Fibroblast of lung (primary cell): ENCODE data around the gene ZBP1. TPM values are rescaled to one million over a fixed set of nuclear protein-coding genes. Genes with fewer than 3 reads are reported as not detected.

ENCODE experiments used
- DNase-seq, 2 donors: peaks; one replicate each; pipeline versions ENCODE4 v3.0.0 to v3.0.0-alpha.2; 2010; ENCODE audit warnings: low read depth in 2 of 2
- H2AFZ ChIP-seq: 2 replicates; pipeline ENCODE4 v1.5.1; 2012; ENCODE audit warnings: low read length, control low read depth, inconsistent platforms
- H3K27ac ChIP-seq: 2 replicates; pipeline ENCODE4 v1.5.1; 2011; ENCODE audit warnings: low read length, control low read depth; ENCODE audit not compliant: insufficient read depth
- H3K27me3 ChIP-seq: 2 replicates; pipeline ENCODE4 v1.5.1; 2011; ENCODE audit warnings: mild to moderate bottlenecking, low read length; ENCODE audit not compliant: control insufficient read depth, insufficient read depth
- H3K36me3 ChIP-seq: 2 replicates; pipeline ENCODE4 v1.5.1; 2011; ENCODE audit warnings: low read length; ENCODE audit not compliant: control insufficient read depth, insufficient read depth
- H3K4me1 ChIP-seq: 2 replicates; pipeline ENCODE4 v1.5.1; 2011; ENCODE audit warnings: low read length; ENCODE audit not compliant: control insufficient read depth, insufficient read depth; ENCODE audit errors: extremely low read depth
- H3K4me2 ChIP-seq: 2 replicates; pipeline ENCODE4 v1.5.1; 2011; ENCODE audit warnings: low read length, control low read depth; ENCODE audit not compliant: insufficient read depth; ENCODE audit errors: extremely low read depth
- H3K4me3 ChIP-seq, 4 experiments: fragments of 200-600 bp in 1 of 4; sonication (generic) in 1 of 4; replicated peaks in 1 of 4; 2 replicates each; pipeline ENCODE4 v1.5.1; 2011 to 2016; ENCODE audit warnings: low read length in 4 of 4, low read depth in 3 of 4, mild to moderate bottlenecking in 3 of 4, control low read depth in 2 of 4, inconsistent platforms in 1 of 4, mixed read lengths in 1 of 4; ENCODE audit not compliant: insufficient read depth in 1 of 4; ENCODE audit errors: control extremely low read depth in 1 of 4
- H3K79me2 ChIP-seq: 2 replicates; pipeline ENCODE4 v1.5.1; 2012; ENCODE audit warnings: mild to moderate bottlenecking, low read length, inconsistent platforms; ENCODE audit not compliant: control insufficient read depth, insufficient read depth
- H3K9ac ChIP-seq: 2 replicates; pipeline ENCODE4 v1.5.1; 2011; ENCODE audit warnings: mild to moderate bottlenecking, low read length, control low read depth; ENCODE audit not compliant: insufficient read depth
- H3K9me3 ChIP-seq: 2 replicates; pipeline ENCODE4 v1.5.1; 2012; ENCODE audit warnings: low read depth, low read length; ENCODE audit not compliant: control insufficient read depth, insufficient read depth
- H4K20me1 ChIP-seq: 2 replicates; pipeline ENCODE4 v1.5.1; 2011; ENCODE audit warnings: low read length; ENCODE audit not compliant: control insufficient read depth, insufficient read depth; ENCODE audit errors: extremely low read depth
- CTCF ChIP-seq, 2 donors: IDR thresholded peaks in 1 of 2; conservative IDR thresholded peaks in 1 of 2; 1 replicate in 1 of 2; 2 replicates in 1 of 2; pipeline ENCODE4 v1.5.1; 2011 to 2012; ENCODE audit warnings: low read length in 2 of 2, control low read depth in 1 of 2, inconsistent platforms in 1 of 2, low read depth in 1 of 2, mild to moderate bottlenecking in 1 of 2
- EZH2 ChIP-seq: IDR thresholded peaks from 2 replicates; pipeline ENCODE4 v1.5.1; 2012; ENCODE audit warnings: low read length, control low read depth, mild to moderate bottlenecking; ENCODE audit errors: missing control alignments
- polyA plus RNA-seq, 2 donors: library from polyadenylated mRNA; depleted of rRNA in 1 of 2; stranded (reverse) in 1 of 2; unstranded in 1 of 2; fragments of >200 nt; gene quantifications; 2 replicates each; pipeline ENCODE4 v1.2.1, GENCODE V29; 2011 to 2012; ENCODE audit warnings: missing spikeins in 1 of 2
- total RNA-seq: library from RNA; depleted of rRNA; stranded (reverse); fragments of >200 nt; gene quantifications from 2 replicates; pipeline ENCODE4 v1.2.1, GENCODE V29; 2014

ZBP1 gene
- total and polyA plus RNA-seq, 2 donors (not counting 1 experiment from before 2014, with no cell fraction given) = not detected

GRCh38 chr20:57598491-57598890 lies 21.7 kb downstream of the ZBP1 start:
- Histone ChIP-seq H4K20me1 (no peaks in the 10 kb centered on the region), H3K4me2 (no peak overlapping the region), H3K4me1 (no peaks in the 10 kb centered on the region), H3K27me3 (no peaks in the 10 kb centered on the region), H3K36me3 (no peaks in the 10 kb centered on the region), H3K9ac (no peak overlapping the region), H3K27ac (no peak overlapping the region), H3K79me2 (no peaks in the 10 kb centered on the region), H3K4me3 (no peak overlapping the region), H2AFZ (no peak overlapping the region), H3K9me3 (no peaks in the 10 kb centered on the region)
- TF ChIP-seq EZH2 (no peak), CTCF (conservative IDR thresholded peaks at IDR 0.05 in 1 of 2, IDR thresholded peaks at IDR 0.05 in 1 of 2; ENCODE audit: low read depth in 1 of 2, low read length in 2 of 2) (no peak)
- no peak for DNase-seq

- H3K4me1 ChIP-seq = no peaks in the 10 kb centered on the region
- no peak overlapping the region for H2AFZ ChIP-seq
- H3K9me3 ChIP-seq = no peaks in the 10 kb centered on the region
- H3K4me2 ChIP-seq = no peak overlapping the region
- H4K20me1 ChIP-seq = no peaks in the 10 kb centered on the region
- H3K36me3 ChIP-seq = no peaks in the 10 kb centered on the region
- no peak overlapping the region for H3K27ac ChIP-seq
- TF ChIP-seq CTCF (conservative IDR thresholded peaks at IDR 0.05 in 1 of 2, IDR thresholded peaks at IDR 0.05 in 1 of 2; ENCODE audit: low read depth in 1 of 2, low read length in 2 of 2) = no peak
- TF ChIP-seq EZH2 = no peak
- no peak for DNase-seq
- no peaks in the 10 kb centered on the region for H3K79me2 ChIP-seq
- no peak overlapping the region for H3K9ac ChIP-seq
- H3K4me3 ChIP-seq = no peak overlapping the region
- no peaks in the 10 kb centered on the region for H3K27me3 ChIP-seq
These were observed 22.2 kb downstream of the ZBP1 start for GRCh38 chr20:57598060-57598459.

- Histone ChIP-seq H4K20me1 (no peaks in the 10 kb centered on the region), H3K79me2 (no peaks in the 10 kb centered on the region), H3K27me3 (no peaks in the 10 kb centered on the region), H3K9ac (no peak overlapping the region), H2AFZ (no peak overlapping the region), H3K4me3 (no peak overlapping the region), H3K9me3 (no peaks in the 10 kb centered on the region), H3K27ac (no peak overlapping the region), H3K36me3 (no peaks in the 10 kb centered on the region), H3K4me2 (no peak overlapping the region), H3K4me1 (no peaks in the 10 kb centered on the region)
- peak; percentile 31 to 32 for DNase-seq
- TF ChIP-seq CTCF (conservative IDR thresholded peaks at IDR 0.05 in 1 of 2, IDR thresholded peaks at IDR 0.05 in 1 of 2; ENCODE audit: low read depth in 1 of 2, low read length in 2 of 2) (peak; percentile 60 to 69), EZH2 (no peak)
These were observed 23.0 kb downstream of the ZBP1 start for GRCh38 chr20:57596998-57597939.
